Measurements from ENCODE around the gene RNF130. TPM values are rescaled to one million over a fixed set of nuclear protein-coding genes. Genes with fewer than 3 reads are reported as not detected.

RNF130 gene, protein sequence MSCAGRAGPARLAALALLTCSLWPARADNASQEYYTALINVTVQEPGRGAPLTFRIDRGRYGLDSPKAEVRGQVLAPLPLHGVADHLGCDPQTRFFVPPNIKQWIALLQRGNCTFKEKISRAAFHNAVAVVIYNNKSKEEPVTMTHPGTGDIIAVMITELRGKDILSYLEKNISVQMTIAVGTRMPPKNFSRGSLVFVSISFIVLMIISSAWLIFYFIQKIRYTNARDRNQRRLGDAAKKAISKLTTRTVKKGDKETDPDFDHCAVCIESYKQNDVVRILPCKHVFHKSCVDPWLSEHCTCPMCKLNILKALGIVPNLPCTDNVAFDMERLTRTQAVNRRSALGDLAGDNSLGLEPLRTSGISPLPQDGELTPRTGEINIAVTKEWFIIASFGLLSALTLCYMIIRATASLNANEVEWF
- 0.06 TPM for polyA plus RNA-seq (2012; ENCODE audit: missing spikeins)

DNA sequence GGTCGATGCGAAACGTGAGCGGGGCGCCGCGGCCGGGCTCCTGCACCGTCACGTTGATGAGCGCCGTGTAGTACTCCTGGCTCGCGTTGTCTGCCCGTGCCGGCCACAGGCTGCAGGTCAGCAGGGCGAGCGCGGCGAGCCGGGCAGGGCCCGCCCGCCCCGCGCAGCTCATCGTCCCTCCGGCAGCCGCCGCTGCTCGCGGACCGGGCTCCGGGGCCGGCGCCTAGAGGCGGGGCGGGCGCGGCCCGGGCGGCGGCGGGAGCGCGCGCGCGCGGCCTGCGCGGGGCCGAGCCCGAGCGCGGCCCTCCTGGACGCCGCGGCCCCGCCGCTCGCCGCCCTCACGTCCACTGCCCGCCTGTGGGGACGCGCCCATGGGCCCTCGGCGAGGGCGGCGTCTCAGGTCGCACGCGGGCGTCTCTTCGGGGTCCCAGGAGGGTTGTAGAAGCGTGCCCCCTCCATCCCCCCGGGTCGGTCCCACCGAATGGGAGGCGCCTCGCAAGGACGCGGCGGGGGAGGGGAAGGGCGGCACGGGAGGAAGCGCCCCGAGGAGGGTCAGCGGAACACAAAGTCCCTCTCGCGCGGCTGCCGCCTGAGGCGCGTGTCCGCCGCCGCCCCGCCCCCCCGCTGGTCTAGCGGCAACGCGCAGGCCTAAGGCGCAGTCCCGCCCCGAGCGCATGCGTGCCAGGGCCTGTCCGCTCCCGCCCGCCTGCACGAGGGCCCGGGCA, at the start of gene RNF130:
RNF130 (minus strand) TSS at position 229 of the 725 bp plus-strand sequence; CDS start at position 172, 57 bp downstream.
- FAIRE-seq, result no peak
- peak; percentile 32 for DNase-seq (ENCODE audit: insufficient read length)

DNA sequence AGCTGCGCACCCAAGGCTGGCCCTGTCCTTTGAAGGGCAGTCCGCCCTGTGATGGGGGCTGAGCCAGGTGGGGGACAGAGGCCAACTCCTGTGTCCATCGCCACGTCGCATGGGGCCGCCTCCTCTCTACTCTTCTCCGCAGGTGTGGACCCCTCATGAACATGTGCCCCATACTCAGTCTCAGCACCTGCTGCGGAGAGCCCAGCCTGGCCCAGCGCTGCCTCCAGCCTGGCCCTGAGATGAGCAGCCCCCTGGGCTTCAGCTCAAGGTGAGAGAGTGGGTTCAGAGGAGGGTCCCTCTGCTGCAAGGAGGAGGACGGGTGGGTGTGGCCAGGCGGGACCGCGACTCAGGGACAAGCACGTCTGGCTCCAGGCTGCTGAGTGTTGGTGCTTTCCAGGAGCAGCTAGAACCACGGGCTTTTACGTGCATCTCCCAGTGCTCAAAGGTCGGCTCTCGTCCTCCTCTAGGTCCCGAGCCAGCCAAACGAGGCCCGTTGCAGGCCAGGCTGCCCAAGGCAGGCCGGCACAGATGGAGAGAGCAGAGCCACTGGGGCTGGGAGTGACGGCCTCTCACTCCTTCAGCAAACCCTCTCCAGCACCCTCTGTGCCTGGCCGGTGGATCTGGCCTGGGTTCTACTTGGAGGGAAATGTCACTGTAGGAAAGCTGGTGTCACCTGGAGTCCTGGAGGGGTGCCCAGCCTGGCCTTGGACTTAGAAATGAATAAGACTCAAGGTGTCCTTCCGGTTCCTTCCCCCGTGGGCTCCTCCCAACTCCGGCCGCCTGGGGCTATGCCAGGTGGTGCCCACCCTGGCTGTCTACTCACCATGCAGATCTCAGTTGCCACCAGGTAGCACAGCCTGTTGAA, 48.9 kb upstream of the RNF130 start:
- no peak for DNase-seq (ENCODE audit: insufficient read length)
- TF ChIP-seq POLR2A (IDR thresholded peaks at IDR 0.05; ENCODE audit: low read depth, low read length) (no peak), TAF1 (IDR thresholded peaks at IDR 0.05; ENCODE audit: borderline replicate concordance, low read depth, low read length) (no peak), POLR2AphosphoS5 (IDR thresholded peaks at IDR 0.05; ENCODE audit: low read depth, low read length) (no peak)
- no peak for FAIRE-seq

More for the DNA sequence above, at the start of gene RNF130:
- no peak for TF ChIP-seq POLR2AphosphoS5 (IDR thresholded peaks at IDR 0.05; ENCODE audit: low read depth, low read length)
- TF ChIP-seq TAF1 (IDR thresholded peaks at IDR 0.05; ENCODE audit: borderline replicate concordance, low read depth, low read length), result no peak
- TF ChIP-seq POLR2A (IDR thresholded peaks at IDR 0.05; ENCODE audit: low read depth, low read length), result no peak

DNA sequence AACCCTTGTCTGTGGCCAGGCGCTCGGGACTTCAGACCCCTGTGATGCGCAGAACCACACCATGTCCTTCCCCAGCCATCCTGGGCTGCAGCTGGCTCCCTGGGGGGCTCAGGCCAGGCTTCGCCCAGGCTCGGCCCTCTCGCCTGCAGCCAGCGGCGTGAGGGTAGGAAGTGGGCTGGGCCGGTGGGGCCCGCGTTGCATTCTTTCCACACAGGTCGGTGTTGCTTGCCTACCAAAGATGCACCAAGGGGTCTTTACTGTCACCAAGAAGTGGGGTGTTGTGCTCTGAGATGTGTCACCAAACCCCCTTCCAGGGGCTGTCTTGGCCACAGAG, 48.3 kb upstream of the RNF130 start:
- no peak for DNase-seq (ENCODE audit: insufficient read length)
- TF ChIP-seq TAF1 (IDR thresholded peaks at IDR 0.05; ENCODE audit: borderline replicate concordance, low read depth, low read length) (no peak), POLR2AphosphoS5 (IDR thresholded peaks at IDR 0.05; ENCODE audit: low read depth, low read length) (no peak), POLR2A (IDR thresholded peaks at IDR 0.05; ENCODE audit: low read depth, low read length) (no peak)
- FAIRE-seq, result no peak

DNA sequence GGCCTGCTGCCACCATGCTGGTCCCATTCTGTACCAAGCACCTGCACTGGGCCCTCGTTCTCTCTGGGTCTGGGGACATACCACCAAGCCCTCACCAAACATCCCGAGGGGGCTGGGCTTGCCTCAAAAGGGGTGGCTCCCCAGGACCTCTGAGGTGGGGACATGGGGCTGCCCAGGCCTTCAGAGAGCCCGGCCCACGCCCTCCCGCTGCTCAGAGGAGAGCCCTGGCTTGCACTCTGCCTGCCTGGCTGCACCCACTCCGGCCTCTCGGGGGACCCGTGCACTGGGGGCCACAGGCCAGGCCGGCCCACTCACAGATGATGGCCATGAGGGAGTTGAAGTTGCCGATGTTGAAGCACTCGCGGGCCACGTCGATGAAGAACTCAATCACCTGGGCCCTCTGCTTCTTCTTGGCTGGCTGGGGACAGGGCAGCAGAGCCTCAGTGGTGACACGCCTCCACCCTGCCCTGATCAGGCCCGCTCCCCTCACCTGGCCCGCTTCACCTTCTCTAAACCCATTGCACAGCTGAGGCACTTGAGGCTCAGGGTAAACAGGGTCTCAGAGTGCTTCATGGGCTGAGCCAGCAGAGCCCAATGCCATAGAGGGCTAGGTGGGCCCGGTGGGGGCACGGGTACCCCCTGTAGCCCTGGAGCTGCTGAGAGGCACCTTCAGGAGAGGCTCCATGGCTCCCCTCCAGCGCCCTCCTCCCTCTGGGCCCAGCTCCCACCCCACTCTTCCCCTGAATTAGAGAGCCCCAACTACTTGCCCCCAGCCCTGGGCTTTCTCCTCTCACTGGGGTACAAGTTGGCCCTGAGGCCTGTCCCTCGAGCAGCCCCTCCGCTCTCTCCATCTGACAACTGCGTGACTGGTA, 47.7 kb upstream of the RNF130 start:
- no peak for TF ChIP-seq POLR2AphosphoS5 (IDR thresholded peaks at IDR 0.05; ENCODE audit: low read depth, low read length)
- no peak for TF ChIP-seq TAF1 (IDR thresholded peaks at IDR 0.05; ENCODE audit: borderline replicate concordance, low read depth, low read length)
- TF ChIP-seq POLR2A (IDR thresholded peaks at IDR 0.05; ENCODE audit: low read depth, low read length), result no peak
- no peak for DNase-seq (ENCODE audit: insufficient read length)
- no peak for FAIRE-seq

DNA sequence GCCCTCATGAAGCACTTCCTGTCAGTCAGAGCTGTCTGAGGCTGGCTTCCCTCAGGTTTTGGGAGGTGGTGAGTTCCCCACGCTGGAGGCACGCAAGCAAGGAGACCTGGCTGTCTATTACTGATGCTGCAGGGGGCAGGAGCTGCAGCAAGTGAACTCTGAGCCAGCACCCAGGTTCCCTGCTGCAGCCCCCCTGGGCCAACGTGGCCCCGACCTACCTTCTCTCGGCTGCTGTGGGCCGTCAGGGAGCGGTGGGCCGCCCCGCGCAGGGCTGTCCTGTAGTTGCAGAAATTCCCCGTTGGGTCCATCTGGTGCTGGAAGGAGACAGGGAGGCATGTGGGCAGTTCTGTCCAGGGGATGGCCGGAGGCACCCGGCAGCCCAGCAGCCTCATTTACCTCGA, 46.8 kb upstream of the RNF130 start:
- TF ChIP-seq POLR2AphosphoS5 (IDR thresholded peaks at IDR 0.05; ENCODE audit: low read depth, low read length), result no peak
- no peak for TF ChIP-seq TAF1 (IDR thresholded peaks at IDR 0.05; ENCODE audit: borderline replicate concordance, low read depth, low read length)
- no peak for TF ChIP-seq POLR2A (IDR thresholded peaks at IDR 0.05; ENCODE audit: low read depth, low read length)
- FAIRE-seq (no peak), DNase-seq (ENCODE audit: insufficient read length) (no peak)

DNA sequence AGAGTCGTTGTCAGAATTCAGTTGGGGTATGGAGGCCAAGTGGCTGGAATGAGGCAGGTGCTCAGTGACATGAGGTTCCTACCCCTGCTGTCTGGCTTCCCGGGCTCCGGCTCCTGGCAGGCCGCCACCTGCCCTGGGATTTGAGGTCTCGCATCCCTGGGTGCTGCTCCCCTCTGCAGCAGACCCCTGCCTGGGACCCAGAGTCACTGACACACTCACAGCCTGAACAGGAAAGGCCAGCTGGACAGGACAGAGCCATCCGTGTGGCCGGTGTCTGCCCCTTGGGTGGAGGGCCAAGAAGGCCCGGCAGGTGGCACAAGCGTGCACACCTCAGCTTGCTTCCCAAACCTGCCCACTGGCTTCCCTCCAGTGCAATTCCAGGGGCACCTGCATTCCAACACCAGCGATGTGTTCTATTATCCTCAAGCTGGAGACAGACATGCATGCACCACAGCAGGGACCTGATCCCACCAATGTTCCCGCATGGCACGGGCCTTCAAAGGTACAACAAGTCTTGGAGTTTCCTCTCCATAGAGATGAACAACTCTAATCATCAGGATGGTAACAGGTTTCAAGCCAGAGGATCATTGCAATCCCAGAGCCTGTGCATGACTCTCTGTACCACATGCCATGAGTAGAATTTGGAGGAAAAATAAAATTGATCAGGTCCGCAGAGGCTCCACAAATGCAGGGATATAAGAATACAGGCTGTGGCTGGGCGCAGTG, 45.6 kb upstream of the RNF130 start:
- TF ChIP-seq TAF1 (IDR thresholded peaks at IDR 0.05; ENCODE audit: borderline replicate concordance, low read depth, low read length), result no peak
- TF ChIP-seq POLR2A (IDR thresholded peaks at IDR 0.05; ENCODE audit: low read depth, low read length), result no peak
- TF ChIP-seq POLR2AphosphoS5 (IDR thresholded peaks at IDR 0.05; ENCODE audit: low read depth, low read length), result no peak
- DNase-seq (ENCODE audit: insufficient read length), result no peak
- FAIRE-seq, result no peak

DNA sequence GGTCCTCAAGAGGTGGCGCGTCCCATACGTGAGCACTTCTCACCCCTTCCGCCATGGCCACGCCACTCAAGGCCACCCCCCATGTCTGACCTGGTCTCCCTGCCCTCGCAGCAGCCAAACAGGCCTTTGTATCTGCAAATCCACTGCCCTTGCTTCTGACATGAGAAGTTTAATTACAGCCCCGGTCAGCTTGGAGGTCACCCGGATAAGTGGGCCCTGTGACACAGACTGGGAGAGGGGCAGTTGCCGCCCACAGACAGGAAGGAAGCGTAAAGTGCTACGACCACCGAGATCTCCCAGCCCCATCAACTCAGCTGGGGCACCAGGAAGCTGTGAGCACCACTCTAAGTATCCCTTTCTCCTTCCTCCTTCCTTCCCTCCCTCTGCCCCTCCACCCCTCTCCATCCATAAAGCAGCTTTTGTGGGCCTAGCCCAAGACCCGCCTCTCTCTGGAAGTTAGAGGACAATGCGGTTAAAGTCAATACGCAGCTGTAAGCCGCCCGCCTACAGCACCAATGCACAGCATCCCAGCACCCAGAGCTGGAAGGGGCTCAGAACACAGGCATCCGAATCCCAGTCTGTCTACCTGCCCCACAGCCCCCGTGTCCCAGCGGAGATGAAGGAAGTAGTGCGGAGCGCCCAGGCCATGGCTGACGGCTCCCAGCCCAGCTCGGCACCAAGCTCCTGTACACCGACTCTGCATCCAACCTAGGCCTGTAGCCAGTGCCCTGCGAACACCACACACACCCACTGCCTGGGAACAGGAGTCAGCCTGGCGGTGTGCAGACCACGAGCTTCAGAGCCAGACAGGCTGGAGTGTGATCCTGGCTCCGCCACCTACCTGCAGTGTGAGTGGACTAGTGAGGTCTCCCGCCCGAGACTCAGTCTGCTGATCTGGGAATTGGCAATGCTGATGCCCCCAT, 44.8 kb upstream of the RNF130 start:
- TF ChIP-seq POLR2AphosphoS5 (IDR thresholded peaks at IDR 0.05; ENCODE audit: low read depth, low read length) (no peak), POLR2A (IDR thresholded peaks at IDR 0.05; ENCODE audit: low read depth, low read length) (no peak), TAF1 (IDR thresholded peaks at IDR 0.05; ENCODE audit: borderline replicate concordance, low read depth, low read length) (no peak)
- no peak for FAIRE-seq
- no peak for DNase-seq (ENCODE audit: insufficient read length)

DNA sequence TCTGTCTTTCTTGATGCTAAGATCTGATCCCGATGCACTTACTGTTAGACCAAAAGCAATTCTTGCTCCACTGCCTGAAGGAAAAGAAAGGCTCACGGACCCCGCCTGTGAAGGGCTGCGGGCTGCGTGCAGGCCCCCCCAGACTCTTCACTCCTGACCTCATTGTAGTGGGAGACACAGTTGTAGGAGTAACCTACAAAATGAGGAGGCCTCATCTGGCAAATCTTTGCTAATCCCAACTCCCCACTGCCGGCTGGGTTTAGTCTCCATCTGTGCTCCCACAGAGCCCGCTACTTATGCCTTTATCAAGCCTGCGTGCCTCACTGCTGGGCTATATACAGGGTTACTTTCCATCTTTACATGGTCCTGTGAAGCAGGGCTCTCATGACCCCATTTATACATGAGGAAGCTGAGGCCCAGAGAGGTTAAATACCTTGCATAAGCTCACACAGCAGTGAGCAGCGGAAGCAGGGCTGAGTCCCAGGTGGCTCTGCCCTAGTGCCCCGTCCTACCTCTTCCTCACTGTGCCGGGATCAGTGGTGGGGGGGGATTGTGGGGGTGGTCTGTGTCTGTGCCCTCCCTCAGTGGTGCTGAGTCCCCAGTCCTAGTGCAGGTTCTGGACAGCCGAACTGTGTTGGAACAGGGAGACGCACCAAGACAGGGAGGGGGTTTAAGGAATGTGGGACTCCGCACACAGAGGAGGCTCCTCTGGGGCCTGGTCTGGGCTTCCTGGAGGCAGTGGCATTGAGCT, 43.9 kb upstream of the RNF130 start:
- no peak for DNase-seq (ENCODE audit: insufficient read length)
- TF ChIP-seq TAF1 (IDR thresholded peaks at IDR 0.05; ENCODE audit: borderline replicate concordance, low read depth, low read length) (no peak), POLR2A (IDR thresholded peaks at IDR 0.05; ENCODE audit: low read depth, low read length) (no peak), POLR2AphosphoS5 (IDR thresholded peaks at IDR 0.05; ENCODE audit: low read depth, low read length) (no peak)

More for the DNA sequence above, 43.9 kb upstream of the RNF130 start:
- FAIRE-seq, result no peak
